ENCODE results near the gene MMUT.

GRCh38 chr6:49401063-49401462, 62.0 kb downstream of the MMUT start:
- TF ChIP-seq POLR2A (IDR thresholded peaks at IDR 0.05; ENCODE audit: extremely low read depth, insufficient read length) (no peak), CTCF (IDR thresholded peaks at IDR 0.05; ENCODE audit: low read depth, low read length) (no peak)

Data from NB4 (cell line).